Nephron progenitor cell (in vitro differentiated cells): ENCODE results near the gene ELF5.

Source experiments
- DNase-seq: peaks from one replicate; pipeline ENCODE4 v3.0.0; 2021
- H3K27ac Mint-ChIP-seq: 2 replicates; pipeline ENCODE4 v1.8.0; 2021; ENCODE audit warnings: mild to moderate bottlenecking, moderate library complexity, mixed read lengths
- H3K27me3 Mint-ChIP-seq: 2 replicates; pipeline ENCODE4 v1.8.0; 2021; ENCODE audit warnings: mild to moderate bottlenecking, low read depth, mixed read lengths; ENCODE audit not compliant: poor library complexity
- H3K36me3 Mint-ChIP-seq: 2 replicates; pipeline ENCODE4 v1.8.0; 2021; ENCODE audit warnings: low read depth, mixed read lengths
- H3K4me1 Mint-ChIP-seq: 2 replicates; pipeline ENCODE4 v1.8.0; 2021; ENCODE audit warnings: mixed read lengths
- H3K4me3 Mint-ChIP-seq: 2 replicates; pipeline ENCODE4 v1.8.0; 2021; ENCODE audit warnings: mild to moderate bottlenecking, moderate library complexity, mixed read lengths
- H3K9me3 Mint-ChIP-seq: 2 replicates; pipeline ENCODE4 v1.8.0; 2021; ENCODE audit warnings: mild to moderate bottlenecking, moderate library complexity, mixed read lengths
- CTCF ChIP-seq: fragments of 200-600 bp; sonication (generic); IDR thresholded peaks from 2 replicates; pipeline ENCODE4 v1.5.0; 2021; ENCODE audit warnings: antibody characterized with exemption

ELF5 gene

GRCh38 chr11:34447044-34447443 lies 66.5 kb downstream of the ELF5 start:
- TF ChIP-seq CTCF, result no peak
- Mint-ChIP-seq H3K36me3 (no peaks in the 10 kb centered on the region), H3K27ac (no peak overlapping the region), H3K4me1 (no peaks in the 10 kb centered on the region), H3K9me3 (no peaks in the 10 kb centered on the region), H3K27me3 (no peaks in the 10 kb centered on the region), H3K4me3 (no peak overlapping the region)
- DNase-seq, result no peak

- no peaks in the 10 kb centered on the region for H3K36me3 Mint-ChIP-seq
- H3K4me3 Mint-ChIP-seq, result no peak overlapping the region
- H3K4me1 Mint-ChIP-seq, result no peaks in the 10 kb centered on the region
- H3K27ac Mint-ChIP-seq, result no peak overlapping the region
- no peak for TF ChIP-seq CTCF
- DNase-seq, result no peak
- H3K27me3 Mint-ChIP-seq, result no peaks in the 10 kb centered on the region
- peaks cover 3% of the 10 kb centered on the region for H3K9me3 Mint-ChIP-seq
These were observed 67.2 kb downstream of the ELF5 start for GRCh38 chr11:34446386-34446785.

DNA sequence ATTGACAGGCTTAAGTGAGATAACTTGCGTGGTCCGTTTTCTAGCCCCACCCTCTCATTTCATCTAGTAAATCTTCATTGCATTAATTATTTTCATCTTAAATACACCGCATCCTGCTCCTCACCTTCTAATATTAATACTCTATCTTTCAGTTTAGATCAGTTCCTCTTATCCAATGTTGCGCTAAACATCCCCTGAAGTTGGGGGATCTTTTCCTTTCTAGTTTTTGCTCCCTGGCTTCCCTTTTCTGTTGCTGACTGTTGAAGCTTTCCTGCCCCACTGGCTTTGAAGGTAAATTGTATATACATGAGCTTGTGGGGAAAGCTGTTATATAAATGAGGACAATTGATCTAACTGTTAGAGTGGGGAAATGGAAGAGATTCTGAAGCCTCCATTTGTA lies 67.6 kb downstream of the ELF5 start:
- Mint-ChIP-seq H3K4me3 (no peak overlapping the region), H3K36me3 (no peaks in the 10 kb centered on the region), H3K9me3 (peaks cover 6% of the 10 kb centered on the region), H3K27ac (no peak overlapping the region), H3K4me1 (no peaks in the 10 kb centered on the region), H3K27me3 (no peaks in the 10 kb centered on the region)
- TF ChIP-seq CTCF, result no peak
- no peak for DNase-seq

DNA sequence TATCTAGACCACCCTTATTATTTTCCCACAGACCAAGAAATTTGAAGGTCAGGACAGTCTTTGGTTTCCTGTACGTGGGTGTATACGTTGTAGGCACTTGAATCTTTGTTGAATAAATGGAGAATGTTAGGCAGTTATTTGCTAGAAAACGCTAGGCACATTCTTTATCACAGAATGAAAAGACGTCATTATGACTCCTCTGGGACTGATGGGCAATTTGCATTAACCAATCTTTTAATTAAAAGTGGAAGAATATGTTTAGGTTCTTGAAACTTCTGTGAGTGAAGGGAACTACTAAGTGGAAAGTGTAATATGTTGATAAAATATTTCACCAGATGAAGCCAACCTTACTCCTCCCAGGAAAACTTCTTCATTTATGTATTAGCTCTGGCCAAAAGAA lies 69.2 kb downstream of the ELF5 start:
- Mint-ChIP-seq H3K9me3 (peaks cover 10% of the 10 kb centered on the region), H3K4me3 (no peak overlapping the region), H3K27me3 (peaks cover 7% of the 10 kb centered on the region), H3K4me1 (peaks cover 5% of the 10 kb centered on the region), H3K27ac (no peak overlapping the region), H3K36me3 (no peaks in the 10 kb centered on the region)
- TF ChIP-seq CTCF, result no peak
- no peak for DNase-seq

- Mint-ChIP-seq H3K9me3 (peaks cover 10% of the 10 kb centered on the region), H3K4me3 (no peak overlapping the region), H3K27ac (no peak overlapping the region), H3K27me3 (peaks cover 8% of the 10 kb centered on the region), H3K4me1 (peaks cover 9% of the 10 kb centered on the region), H3K36me3 (no peaks in the 10 kb centered on the region)
- no peak for DNase-seq
- no peak for TF ChIP-seq CTCF
These were observed 70.5 kb downstream of the ELF5 start for GRCh38 chr11:34443136-34443535.

DNA sequence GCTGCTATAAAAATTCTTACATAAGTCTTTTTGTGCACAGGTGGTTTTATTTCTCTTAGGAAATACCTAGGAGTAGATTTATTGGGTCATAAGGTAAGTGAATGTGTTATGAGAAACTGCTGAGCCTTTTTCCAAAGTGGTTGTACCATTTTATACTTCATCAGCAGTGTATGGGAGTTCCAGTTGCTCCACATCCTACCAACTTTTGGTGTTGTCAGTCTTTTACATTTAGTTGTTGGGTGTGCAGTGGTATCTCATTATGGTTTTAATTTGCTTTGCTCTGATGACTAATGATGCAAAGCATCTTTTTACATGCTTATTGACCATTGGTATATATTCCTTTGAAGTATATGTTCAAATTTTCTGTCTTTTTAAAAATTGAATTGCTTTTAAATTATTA lies 71.8 kb downstream of the ELF5 start:
- Mint-ChIP-seq H3K27ac (no peak overlapping the region), H3K4me1 (peaks cover 9% of the 10 kb centered on the region), H3K4me3 (no peak overlapping the region), H3K27me3 (peaks cover 8% of the 10 kb centered on the region), H3K36me3 (no peaks in the 10 kb centered on the region), H3K9me3 (peaks cover 10% of the 10 kb centered on the region)
- no peak for DNase-seq
- no peak for TF ChIP-seq CTCF
